Keratinocyte (primary cell): Measurements from ENCODE around the gene CDK17.

Experiments
- EZH2 ChIP-seq: IDR thresholded peaks from one replicate; pipeline ENCODE4 v1.6.1; 2012; ENCODE audit warnings: inconsistent platforms, mild to moderate bottlenecking, low read length, moderate library complexity
- TF ChIP-seq, protein P1 (sequence below), 3 experiments: IDR thresholded peaks in 1 of 3; conservative IDR thresholded peaks in 1 of 3; optimal IDR thresholded peaks in 1 of 3; 2 replicates in 2 of 3; 3 replicates in 1 of 3; pipeline versions ENCODE3 to v1.5.1; 2011; ENCODE audit warnings: low read length in 3 of 3, mild to moderate bottlenecking in 3 of 3, moderate library complexity in 2 of 3, control low read depth in 1 of 3, inconsistent platforms in 1 of 3; ENCODE audit not compliant: insufficient read depth in 2 of 3; ENCODE audit errors: extremely low read depth in 1 of 3

DNA sequence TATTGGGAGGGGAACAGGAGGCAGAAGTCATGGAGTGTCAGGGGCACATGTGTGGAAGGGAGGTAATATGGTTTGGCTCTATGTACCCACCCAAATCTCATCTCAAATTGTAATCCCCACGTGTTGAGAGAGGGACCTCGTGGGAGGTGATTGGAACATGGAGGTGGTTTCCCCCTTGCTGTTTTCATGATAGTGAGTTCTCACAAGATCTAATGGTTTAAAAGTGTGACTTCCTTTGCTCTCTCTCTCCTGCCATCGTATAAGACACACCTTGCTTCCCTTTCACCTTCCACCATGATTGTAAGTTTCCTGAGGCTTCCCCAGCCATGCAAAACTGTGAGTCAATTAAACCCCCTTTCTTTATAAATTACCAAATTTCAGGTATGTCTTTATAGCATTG lies 41.6 kb upstream of the CDK17 start:
- TF ChIP-seq, protein P1, sequence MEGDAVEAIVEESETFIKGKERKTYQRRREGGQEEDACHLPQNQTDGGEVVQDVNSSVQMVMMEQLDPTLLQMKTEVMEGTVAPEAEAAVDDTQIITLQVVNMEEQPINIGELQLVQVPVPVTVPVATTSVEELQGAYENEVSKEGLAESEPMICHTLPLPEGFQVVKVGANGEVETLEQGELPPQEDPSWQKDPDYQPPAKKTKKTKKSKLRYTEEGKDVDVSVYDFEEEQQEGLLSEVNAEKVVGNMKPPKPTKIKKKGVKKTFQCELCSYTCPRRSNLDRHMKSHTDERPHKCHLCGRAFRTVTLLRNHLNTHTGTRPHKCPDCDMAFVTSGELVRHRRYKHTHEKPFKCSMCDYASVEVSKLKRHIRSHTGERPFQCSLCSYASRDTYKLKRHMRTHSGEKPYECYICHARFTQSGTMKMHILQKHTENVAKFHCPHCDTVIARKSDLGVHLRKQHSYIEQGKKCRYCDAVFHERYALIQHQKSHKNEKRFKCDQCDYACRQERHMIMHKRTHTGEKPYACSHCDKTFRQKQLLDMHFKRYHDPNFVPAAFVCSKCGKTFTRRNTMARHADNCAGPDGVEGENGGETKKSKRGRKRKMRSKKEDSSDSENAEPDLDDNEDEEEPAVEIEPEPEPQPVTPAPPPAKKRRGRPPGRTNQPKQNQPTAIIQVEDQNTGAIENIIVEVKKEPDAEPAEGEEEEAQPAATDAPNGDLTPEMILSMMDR (optimal IDR thresholded peaks at IDR 0.05 in 1 of 3, IDR thresholded peaks at IDR 0.05 in 1 of 3, conservative IDR thresholded peaks at IDR 0.05 in 1 of 3; ENCODE audit: extremely low read depth in 1 of 3, insufficient read depth in 2 of 3, low read length in 3 of 3) = no peak
- no peak for TF ChIP-seq EZH2
